CMK (cell line): ENCODE results near the gene DTD1.

Experiments
- DNase-seq: peaks from one replicate; pipeline ENCODE4 v3.0.0-alpha.2; 2010; ENCODE audit warnings: low read depth

The DTD1 gene

DNA sequence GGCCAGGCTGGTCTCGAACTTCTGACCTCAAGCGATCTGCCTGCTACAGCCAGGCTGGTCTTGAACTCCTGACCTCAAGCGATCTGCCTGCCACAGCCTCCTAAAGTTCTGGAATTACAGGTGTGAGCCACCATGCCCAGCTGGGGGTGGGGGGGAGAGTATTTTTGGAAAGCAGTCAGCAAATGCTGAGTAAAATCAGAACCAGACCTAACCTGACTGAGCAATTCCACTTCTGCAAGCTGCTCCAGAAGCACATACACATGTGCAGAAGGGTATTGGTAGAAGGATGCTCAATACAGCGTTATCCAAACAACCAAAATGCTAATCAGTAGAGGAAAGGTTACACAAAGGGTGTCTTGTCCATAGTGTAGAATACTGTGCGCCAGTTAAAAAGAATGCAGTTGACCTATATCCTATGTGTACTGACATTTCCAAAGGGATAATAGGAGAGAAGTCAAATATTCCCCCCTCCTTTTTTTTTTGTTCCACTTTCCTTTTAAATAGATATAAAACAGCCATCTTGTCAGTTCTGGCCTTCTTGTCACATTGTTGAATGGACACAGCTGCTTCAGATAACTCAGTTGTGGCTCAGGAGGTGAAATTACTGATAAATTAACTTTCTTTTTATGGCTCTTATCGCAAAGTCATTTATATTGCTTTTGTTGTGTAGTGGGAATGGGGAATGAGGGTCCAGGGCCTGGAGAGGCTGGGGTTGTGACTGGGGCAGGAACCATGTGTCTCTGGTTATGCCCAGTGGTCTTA is 74.6 kb downstream of the DTD1 start:
- DNase-seq, result no peak

GRCh38 chr20:18663932-18664331 is 76.1 kb downstream of the DTD1 start:
- DNase-seq, result no peak

- DNase-seq, result no peak
Observed at GRCh38 chr20:18665135-18665534, 77.3 kb downstream of the DTD1 start.

GRCh38 chr20:18666803-18667415 is 79.1 kb downstream of the DTD1 start:
- DNase-seq, result no peak

GRCh38 chr20:18669241-18670019 is 81.6 kb downstream of the DTD1 start:
- DNase-seq, result no peak

DNA sequence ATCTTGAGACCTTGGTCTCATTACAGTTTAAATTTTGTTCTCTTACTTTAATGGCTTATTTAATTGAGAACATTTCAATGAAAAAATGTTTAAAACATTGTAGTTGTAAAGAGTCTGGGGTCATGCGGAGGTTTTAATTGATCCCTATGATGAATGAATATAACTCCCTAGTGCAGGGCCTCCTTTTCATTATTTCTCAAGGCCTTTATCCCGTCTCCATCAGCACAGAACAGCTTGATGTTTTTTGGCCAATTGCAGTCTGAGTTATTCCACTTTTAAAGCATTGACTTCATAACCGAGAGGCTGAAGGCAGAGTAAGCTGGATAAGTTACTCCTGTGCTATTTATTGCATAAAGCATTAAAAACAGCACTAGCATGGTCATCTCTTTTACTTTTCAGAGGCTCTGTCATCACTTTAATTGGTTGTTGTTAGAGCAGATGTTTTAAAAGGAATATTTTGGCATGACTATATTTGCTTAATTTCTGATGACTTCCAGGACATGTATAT is 83.4 kb downstream of the DTD1 start:
- DNase-seq, result no peak

GRCh38 chr20:18672834-18673233 is 85.0 kb downstream of the DTD1 start:
- no peak for DNase-seq

DNA sequence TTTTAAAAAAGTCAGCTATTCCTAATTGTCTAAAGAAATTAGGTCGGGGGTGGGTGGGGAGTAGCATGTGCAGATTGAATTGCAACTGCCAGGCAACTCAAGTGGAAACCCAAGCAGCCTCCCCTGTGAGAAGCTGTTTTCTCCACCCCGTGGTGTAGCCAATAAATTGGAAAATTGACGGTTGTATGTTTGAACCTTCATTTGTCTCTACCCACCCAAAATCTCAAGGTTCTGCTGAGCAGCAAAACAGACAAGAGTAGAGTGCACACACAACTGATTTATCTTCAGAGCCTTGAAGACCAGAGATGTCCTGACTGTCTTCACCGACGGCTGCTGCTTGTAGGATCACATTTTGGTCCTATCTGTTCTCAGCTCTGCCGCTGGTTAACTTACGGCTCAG is 88.5 kb downstream of the DTD1 start:
- DNase-seq, result no peak

DNA sequence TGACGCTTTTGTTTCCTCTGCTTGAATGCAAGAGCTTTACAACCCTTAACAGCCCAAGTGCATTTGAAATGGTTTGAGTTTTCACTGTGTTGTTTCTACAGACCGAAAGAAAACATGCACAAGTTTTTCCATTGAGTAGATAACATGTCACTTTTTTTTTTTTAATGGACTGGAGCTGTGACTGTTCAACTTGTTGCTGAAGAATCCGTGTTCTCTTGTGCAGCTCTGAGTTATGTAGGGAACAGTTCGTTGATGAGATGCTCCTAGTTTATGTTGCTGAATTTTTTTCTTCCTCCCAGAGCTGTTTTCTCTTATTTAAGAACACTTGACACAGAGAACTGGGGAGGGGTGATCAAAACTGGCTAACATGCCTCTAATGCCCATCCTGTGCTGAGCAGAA is 89.3 kb downstream of the DTD1 start:
- no peak for DNase-seq

- DNase-seq, result no peak
Observed at GRCh38 chr20:18678549-18679419, 90.9 kb downstream of the DTD1 start.

- DNase-seq, result no peak
Observed at GRCh38 chr20:18683839-18684238, 96.0 kb downstream of the DTD1 start.

GRCh38 chr20:18684775-18685174 is 96.9 kb downstream of the DTD1 start:
- DNase-seq, result no peak

GRCh38 chr20:18685406-18685805 is 97.6 kb downstream of the DTD1 start:
- DNase-seq, result no peak

- DNase-seq, result no peak
Observed at GRCh38 chr20:18686696-18687095, 98.8 kb downstream of the DTD1 start.

- DNase-seq, result no peak
Observed at GRCh38 chr20:18688676-18689075, 100.8 kb downstream of the DTD1 start.

- no peak for DNase-seq
Observed at GRCh38 chr20:18689557-18689956, 101.7 kb downstream of the DTD1 start.

GRCh38 chr20:18692447-18692846 is 104.6 kb downstream of the DTD1 start:
- DNase-seq, result no peak

- DNase-seq, result no peak
Observed at GRCh38 chr20:18694071-18694470, 106.2 kb downstream of the DTD1 start.

DNA sequence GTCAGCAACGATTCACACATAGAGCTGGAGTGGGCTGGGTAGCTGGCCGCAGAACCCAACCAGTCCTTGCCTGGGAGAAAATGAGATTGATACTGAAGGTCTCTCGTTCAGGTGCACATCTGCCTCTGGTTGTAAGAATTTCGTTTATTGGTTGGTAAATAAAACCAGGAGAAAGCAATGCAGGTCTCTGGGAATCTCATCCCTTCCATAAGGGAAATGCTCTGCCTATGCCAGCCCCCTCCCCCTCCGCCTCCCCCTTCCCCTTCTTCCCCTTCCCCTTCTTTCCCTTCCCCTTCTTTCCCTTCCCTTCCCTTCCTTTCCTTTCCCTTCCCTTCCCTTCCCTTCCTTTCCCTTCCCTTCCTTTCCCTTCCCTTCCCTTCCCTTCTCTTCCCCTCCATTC is 107.3 kb downstream of the DTD1 start:
- no peak for DNase-seq

GRCh38 chr20:18698735-18699380 is 111.0 kb downstream of the DTD1 start:
- DNase-seq, result no peak

DNA sequence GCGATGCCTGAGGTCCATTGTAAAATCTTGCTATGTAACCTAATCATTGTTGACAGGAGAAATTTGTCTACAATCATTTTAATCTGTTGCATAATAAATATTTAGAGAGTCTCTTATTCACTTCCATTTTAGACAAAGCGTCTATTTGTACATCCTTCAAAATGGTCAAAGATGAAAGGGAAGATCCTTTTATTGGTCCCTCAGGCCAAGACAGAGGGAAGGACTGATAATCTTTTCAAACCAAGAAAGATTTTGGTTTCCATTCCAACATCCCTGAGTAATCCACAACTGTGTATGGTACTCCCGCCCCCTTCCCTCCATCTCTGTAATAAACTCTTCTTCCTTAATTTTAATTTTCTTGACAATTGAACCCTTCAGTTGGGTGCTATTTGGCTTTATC is 114.1 kb downstream of the DTD1 start:
- DNase-seq, result no peak
